Suprapubic skin (tissue), 4 donors: ENCODE results near the gene CCDC136.

ENCODE experiments used
- EP300 ChIP-seq: sonication (generic); formaldehyde crosslinking; IDR thresholded peaks from one replicate; pipeline ENCODE4 v1.6.1; 2017; ENCODE audit warnings: antibody characterized with exemption
- POLR2A ChIP-seq, 2 donors: fragments of 450-650 bp; IDR thresholded peaks; one replicate each; pipeline ENCODE4 v1.6.1; 2017; ENCODE audit warnings: antibody characterized with exemption in 2 of 2, mild to moderate bottlenecking in 2 of 2, moderate library complexity in 2 of 2
- POLR2AphosphoS5 ChIP-seq, 3 donors: sonication (generic); formaldehyde crosslinking; IDR thresholded peaks; one replicate each; pipeline ENCODE4 v1.6.1; 2017; ENCODE audit warnings: antibody characterized with exemption in 3 of 3
- TF ChIP-seq, protein P1 (sequence below), 2 donors: fragments of 200-600 bp in 1 of 2; fragments of 450-650 bp in 1 of 2; sonication (generic) in 1 of 2; IDR thresholded peaks; one replicate each; pipeline ENCODE4 v1.5.1; 2016 to 2019; ENCODE audit warnings: antibody characterized with exemption in 2 of 2, mild to moderate bottlenecking in 1 of 2, moderate library complexity in 1 of 2

DNA sequence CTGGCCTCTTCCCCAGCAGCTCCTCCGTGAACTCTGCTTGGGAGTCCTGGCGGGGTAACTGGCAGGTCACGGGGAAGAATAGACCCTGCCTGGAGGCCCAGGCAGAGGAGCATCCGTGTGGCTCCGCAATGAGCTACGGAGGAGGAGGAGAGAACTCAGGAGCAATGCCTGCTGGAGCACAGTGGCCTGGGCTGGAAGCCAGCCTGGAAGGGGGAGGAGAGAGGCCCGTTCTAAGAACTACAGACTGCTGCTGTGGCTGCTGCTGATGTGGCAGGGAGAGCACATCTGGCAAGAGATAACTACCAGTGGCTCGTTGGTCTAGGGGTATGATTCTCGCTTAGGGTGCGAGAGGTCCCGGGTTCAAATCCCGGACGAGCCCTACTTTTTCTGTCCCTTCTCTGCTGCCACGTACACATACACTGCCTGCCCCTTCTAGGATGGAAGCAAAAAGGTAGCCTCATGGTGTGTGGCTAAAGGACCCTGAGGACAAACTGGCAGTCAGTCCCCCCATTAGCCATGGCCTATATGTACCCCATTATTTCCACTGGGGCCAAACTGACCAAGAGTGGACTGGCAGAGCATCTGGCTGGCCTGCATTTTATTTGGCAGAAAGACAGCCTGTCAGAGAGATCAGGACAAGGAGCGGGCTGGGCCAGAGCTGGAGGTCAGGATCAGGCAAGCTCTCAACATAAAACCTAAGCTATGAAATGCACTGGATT lies 8.5 kb upstream of the CCDC136 start:
- TF ChIP-seq, protein P1, sequence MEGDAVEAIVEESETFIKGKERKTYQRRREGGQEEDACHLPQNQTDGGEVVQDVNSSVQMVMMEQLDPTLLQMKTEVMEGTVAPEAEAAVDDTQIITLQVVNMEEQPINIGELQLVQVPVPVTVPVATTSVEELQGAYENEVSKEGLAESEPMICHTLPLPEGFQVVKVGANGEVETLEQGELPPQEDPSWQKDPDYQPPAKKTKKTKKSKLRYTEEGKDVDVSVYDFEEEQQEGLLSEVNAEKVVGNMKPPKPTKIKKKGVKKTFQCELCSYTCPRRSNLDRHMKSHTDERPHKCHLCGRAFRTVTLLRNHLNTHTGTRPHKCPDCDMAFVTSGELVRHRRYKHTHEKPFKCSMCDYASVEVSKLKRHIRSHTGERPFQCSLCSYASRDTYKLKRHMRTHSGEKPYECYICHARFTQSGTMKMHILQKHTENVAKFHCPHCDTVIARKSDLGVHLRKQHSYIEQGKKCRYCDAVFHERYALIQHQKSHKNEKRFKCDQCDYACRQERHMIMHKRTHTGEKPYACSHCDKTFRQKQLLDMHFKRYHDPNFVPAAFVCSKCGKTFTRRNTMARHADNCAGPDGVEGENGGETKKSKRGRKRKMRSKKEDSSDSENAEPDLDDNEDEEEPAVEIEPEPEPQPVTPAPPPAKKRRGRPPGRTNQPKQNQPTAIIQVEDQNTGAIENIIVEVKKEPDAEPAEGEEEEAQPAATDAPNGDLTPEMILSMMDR (IDR thresholded peaks at IDR 0.05): no peak
- no peak for TF ChIP-seq POLR2A (IDR thresholded peaks at IDR 0.05)
- no peak for TF ChIP-seq POLR2AphosphoS5 (IDR thresholded peaks at IDR 0.05)
- no peak for TF ChIP-seq EP300
